HG03457 (cell line): ENCODE data around the gene CXCL9.
"Not testable (repeated sequence)": the region's sequence is repeated elsewhere in the genome, so short reads cannot be mapped to it uniquely, and the experiment has no call there.

Source experiments
- ATAC-seq: cut with Tn5 transposase; IDR thresholded peaks from one replicate; pipeline ENCODE4 v1.9.1; 2021; ENCODE audit warnings: moderate number of reproducible peaks; ENCODE audit not compliant: unreplicated experiment

CXCL9 gene

GRCh38 chr4:76012388-76012801 lies 5.1 kb upstream of the CXCL9 start:
- no peak for ATAC-seq

GRCh38 chr4:76011700-76012387 lies 4.5 kb upstream of the CXCL9 start:
- peak; percentile 62 for ATAC-seq

DNA sequence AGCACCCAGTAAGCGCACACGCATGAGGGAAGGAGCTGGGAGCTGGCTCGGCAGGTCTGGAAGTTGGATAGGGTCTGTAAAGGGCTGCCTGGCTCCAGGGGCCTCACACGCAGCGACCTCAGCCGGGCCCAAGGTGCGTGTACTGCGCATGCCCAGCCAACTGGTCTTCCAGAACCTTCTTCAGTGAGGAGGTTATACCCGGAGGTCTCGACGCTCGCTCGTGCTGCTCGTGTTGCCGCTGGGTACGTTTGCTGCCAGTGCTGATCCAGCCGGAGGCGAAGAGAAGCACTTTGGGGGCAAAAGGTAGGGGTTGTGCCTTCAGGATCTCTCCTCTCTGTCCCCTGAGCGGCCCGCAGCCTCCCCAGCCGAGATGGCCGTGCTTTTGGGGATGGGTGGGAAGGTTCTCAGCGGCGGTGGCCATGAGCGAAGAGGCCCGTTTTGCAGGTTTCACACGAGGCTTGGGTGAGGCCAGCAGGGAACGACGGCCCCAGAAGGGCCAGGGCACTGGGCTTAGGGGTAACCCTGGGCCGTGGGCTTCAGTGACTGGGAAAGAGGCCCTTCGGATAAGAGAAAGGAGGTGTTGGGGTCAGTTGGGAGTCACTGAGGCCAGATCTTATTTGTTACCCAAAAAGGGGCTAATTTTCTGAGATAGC lies 3.8 kb upstream of the CXCL9 start:
- no peak for ATAC-seq

GRCh38 chr4:76010576-76010975 lies 3.3 kb upstream of the CXCL9 start:
- ATAC-seq = no peak

DNA sequence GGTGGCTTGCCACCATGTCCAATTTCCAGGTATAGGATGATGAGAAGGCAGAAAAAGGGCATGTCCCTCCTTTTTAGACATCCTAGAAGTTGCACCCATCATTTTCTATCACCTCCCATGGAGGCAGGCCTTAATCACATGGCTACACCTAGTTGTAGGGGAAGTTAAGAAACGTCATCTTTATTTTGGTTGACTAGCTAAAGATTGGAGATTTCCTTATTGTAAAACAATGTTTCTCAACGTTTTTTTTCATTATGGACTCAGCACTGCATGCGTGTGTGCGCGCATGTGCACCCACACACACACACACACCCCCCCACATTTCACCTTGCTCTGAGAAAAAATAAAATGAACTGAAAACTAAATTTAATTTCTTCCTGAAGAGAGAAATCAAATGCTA lies 2.0 kb upstream of the CXCL9 start:
- no peak for ATAC-seq

GRCh38 chr4:76003620-76004019 lies 3.7 kb downstream of the CXCL9 start:
- ATAC-seq = no peak

DNA sequence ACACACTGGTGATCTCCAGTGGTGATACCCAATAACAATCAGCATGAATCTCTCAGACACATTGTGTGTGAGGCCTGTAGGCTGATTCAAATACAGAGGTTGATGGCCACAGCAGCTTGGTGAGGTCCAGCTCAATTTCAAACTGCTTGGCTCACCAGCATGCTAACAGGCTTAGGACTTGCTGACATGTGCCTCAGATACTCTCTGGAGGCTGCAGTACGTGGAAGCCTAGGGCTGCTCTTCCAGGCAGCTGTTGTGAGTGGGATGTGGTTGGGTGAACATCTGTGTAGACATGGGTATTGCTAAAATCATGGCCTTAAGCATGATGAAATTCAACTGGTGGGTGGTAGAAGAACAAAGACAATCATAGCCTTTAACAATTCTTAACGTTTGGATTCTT lies 4.3 kb downstream of the CXCL9 start:
- ATAC-seq = no peak

- no peak for ATAC-seq
Measured at GRCh38 chr4:76002176-76002575, 5.1 kb downstream of the CXCL9 start.

- no peak for ATAC-seq
Measured at GRCh38 chr4:76001700-76002099, 5.6 kb downstream of the CXCL9 start.

GRCh38 chr4:76000279-76000678 lies 7.0 kb downstream of the CXCL9 start:
- no peak for ATAC-seq

GRCh38 chr4:75998525-75999147 lies 8.7 kb downstream of the CXCL9 start:
- not testable (repeated sequence) for ATAC-seq

GRCh38 chr4:75997946-75998345 lies 9.4 kb downstream of the CXCL9 start:
- no peak for ATAC-seq

DNA sequence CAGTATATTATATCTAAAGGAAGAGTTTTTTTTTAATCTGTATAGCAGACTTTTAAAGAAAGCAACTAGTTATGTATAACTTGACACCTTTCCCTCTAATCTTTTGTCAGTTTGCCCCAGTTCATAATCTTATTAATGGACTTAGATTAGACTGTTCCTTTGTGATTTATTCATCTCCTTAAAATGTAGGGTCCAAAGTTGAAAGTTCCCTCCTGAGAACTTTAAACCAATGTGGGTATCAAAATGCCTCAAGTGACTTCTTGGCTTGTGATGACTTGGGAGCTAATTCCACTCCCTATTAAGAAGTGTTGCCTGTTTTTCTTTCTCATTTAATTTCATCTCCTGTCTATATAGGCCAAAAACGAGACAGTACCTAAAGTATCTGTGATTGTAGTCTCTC lies 10.2 kb downstream of the CXCL9 start:
- no peak for ATAC-seq

DNA sequence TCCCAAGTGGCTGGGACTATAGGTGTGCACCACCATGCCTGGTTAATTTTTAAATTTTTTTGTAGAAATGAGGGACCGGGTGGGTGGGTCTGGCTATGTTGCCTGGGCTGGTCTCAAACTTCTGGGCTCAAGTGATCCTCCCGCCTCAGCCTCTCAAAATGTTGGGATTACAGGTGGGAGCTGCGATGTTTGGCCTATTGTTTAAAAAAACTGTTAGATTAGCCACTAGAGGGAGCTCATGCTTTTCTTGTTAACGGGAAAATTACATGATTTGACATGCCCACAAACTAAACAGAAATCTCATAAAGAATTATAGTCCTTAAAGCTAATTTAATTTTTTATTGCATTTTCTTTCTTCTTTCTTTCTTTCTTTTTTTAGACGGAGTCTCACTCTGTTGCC lies 11.6 kb downstream of the CXCL9 start:
- no peak for ATAC-seq

GRCh38 chr4:75992462-75992861 lies 14.8 kb downstream of the CXCL9 start:
- ATAC-seq = no peak

- ATAC-seq = no peak
Measured at GRCh38 chr4:75989846-75990528, 17.3 kb downstream of the CXCL9 start.

DNA sequence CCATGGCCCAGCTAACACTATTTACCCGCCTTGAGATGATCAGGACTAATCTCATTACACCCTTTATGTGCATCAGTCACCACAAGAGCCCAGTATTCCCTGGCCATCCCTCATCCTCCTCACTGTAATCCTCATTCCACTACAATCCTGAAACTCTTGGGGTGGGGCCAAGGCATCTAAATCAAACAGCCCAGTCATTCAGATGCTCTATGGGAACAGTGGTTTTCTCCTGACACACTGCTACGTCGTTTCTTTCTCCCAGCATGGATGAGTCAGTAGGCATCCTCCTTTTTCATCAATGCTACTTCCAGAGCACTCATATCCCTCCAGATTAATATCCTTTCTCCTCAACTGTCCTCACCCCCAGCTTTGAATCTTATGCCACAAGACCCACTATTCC lies 22.2 kb downstream of the CXCL9 start:
- ATAC-seq = no peak

DNA sequence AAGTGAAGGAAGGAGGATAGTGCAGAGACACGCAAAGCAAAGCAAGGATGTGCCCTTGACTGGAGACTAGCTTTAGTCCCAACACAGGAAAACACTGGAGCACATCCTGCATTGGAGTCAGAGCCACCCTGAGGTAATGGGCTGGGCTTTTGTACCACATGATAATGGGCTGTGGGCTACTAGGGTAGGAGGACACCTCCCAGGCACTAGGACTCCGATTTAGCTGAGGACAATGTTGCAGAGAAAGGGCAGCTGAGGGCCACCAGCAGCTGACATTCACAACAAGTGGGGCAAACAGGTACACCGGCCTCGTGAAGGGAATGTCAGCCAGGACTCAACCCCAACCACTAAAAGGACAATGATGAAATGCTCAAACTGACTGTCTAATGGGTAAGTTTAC lies 26.7 kb downstream of the CXCL9 start:
- no peak for ATAC-seq

DNA sequence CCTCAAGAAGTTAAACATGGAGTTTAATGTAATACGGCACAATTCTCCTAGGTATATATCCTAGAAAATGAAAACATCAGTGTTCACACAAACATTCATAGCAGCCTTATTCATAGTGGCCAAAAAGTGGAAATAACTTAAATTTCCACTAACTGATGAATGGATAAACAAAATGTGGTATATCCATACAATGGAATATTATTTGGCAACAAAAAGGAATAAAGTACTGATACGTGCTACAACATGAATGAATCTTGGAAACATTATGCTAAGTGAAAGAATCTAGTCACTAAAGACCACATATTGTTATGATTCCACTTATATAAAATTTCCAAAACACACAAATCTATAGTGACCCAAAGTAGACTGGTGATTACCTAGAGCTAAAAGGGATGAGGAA lies 31.1 kb downstream of the CXCL9 start:
- no peak for ATAC-seq

- no peak for ATAC-seq
Measured at GRCh38 chr4:75973766-75974165, 33.5 kb downstream of the CXCL9 start.

GRCh38 chr4:75968084-75968483 lies 39.2 kb downstream of the CXCL9 start:
- ATAC-seq = no peak

DNA sequence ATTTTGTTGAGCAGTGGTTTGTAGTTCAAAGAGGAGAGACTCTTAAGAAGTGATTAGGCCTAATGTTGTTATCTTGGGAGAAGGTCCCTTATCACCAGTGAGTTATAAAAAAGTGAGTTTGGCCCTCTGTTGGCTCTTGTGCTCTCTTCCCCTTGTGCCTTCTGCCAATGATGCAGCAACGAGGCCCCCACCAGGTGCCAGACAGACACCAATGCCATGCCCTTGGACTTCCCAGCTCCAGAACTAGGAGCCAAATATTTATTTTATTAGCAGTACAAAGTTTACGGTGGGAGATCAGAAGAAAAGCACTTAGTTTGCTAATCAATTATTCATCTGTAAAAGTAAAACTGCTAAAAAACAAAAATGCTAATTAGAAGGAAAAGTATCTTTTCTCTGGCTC lies 43.8 kb downstream of the CXCL9 start:
- no peak for ATAC-seq
